Measurements from ENCODE around the gene ITGA6.

Gene ITGA6

DNA sequence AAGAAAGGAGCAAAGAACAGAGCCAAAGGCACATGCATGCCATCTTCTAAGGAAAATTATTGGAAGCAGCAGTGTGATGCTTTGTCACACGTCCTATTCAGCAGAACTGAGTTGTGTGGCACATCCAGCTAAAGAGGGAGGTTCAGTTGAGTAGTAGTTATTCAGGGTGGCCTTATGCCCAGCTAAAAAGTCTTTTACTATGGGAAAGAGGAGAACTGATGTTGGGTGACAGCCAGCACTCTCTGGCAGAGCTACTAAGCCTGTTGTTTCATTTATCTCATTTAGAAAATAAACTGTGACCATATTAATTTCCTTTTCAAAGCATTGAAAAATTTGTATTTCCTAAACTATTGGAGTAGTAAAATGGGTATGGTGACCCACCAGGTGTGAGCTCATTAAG lies 18.5 kb downstream of the ITGA6 start:
- DNase-seq, result no peak

GRCh38 chr2:172446474-172447063 lies 19.2 kb downstream of the ITGA6 start:
- no peak for DNase-seq

DNA sequence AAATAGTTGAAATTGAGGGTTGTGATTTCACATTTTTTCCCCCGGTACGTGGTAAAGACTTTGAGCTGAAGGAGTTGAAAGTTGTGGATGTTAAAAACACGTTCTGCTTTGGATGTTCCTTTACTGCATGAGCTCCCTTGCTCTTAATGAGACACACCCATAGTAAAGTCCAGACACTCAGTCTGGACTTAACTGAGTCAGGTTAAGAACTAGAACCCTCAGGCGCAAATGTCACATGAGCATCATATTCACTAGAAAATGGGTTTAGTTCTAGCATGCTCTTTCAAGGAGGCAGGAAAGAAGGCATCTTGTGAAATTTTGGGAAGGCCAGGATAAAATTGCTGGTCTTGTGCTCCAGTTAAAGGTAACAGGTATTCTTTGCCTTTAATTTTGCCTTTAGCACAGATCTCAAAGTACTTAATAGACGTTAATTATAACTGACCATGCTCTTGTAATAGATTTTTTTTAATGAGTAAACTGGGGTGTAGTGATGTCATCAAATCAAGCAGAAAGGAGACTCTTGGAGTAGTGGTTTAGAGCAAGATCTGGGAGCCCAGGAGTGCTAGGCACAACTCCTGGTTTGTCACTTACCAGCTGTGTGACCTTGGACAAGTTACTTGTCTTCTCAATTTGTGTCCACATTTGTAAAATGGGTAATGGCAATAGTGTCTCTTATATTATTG lies 20.6 kb downstream of the ITGA6 start:
- no peak for DNase-seq

GRCh38 chr2:172448544-172449267 lies 21.3 kb downstream of the ITGA6 start:
- DNase-seq, result no peak

- no peak for DNase-seq
These were observed 22.6 kb downstream of the ITGA6 start for GRCh38 chr2:172449911-172450550.

DNA sequence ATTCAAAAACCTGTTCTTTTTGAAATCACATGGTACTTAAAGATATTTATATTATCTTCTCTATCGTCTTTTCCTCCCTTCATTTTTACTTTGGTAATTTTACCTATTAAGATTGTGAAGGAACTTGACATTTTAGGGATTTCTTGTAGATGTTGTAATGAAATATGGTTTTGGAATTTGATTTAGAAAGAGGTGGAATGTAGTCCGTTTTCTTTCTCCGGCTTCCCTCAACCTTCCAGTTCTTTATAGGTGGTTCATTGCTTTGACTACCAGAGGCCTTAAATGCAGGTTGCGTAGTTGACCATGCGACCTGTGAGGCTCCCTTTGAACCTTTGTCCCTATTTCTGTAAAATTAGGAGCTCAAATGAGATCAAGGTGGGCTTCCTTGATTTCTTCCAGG lies 24.5 kb downstream of the ITGA6 start:
- DNase-seq, result no peak

DNA sequence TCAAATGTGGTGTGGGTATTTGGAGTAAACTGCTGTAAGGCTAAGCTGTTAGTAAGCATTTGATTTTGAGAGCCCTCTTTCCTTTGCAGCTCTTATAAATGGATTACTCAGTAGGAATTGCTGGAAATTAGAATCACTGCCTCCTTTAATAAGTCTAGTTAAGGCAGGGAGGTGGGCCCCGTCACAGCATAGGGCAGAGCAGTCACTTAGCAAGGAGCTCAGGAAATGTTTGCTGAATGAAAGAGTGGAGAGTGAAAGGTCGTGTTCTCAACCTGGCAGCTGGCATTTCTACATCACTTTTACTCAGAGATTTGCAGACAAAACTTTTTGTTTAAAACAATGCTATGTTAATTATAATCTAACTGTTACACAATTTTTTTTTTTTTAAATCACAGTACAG lies 25.5 kb downstream of the ITGA6 start:
- no peak for DNase-seq

GRCh38 chr2:172454404-172455120 lies 27.2 kb downstream of the ITGA6 start:
- no peak for DNase-seq

DNA sequence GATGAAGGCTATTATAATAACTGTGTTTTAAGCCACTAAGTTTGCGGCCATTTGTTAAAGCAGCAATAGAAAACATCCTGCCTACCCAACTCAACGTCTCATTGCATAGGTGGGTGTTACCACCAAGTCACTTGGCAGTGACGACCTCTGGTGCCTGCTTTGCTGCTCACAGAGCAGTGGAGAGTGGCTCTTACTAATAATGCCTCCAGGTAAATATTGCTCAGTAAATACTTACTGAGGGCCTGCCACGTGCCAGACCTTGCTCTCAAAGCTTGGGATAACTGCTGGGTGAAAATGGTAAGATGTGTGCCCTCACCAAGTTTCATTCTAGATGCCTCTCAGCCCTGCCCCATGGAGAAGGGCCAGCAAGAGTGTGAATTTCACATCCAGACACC lies 27.7 kb downstream of the ITGA6 start:
- DNase-seq, result no peak

DNA sequence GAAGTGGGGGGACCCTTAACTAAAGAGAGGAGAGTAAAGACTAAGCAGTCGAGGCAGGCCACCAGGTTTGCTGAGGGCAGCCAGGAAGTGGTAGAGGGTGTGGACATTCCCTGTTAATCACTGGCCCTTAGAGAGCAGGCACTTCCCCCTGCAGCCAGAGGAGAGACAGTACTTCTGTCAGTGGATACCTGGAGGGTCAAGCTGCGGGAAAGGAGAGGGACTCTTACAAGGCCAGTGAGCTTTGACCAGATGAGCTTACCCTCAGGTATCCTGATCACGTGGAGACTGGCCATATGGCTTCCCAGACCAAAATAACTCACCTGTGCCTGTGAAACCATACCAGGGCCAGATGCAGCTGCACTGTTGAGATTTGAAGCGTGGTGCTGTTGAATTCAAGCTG lies 28.6 kb downstream of the ITGA6 start:
- DNase-seq, result no peak

DNA sequence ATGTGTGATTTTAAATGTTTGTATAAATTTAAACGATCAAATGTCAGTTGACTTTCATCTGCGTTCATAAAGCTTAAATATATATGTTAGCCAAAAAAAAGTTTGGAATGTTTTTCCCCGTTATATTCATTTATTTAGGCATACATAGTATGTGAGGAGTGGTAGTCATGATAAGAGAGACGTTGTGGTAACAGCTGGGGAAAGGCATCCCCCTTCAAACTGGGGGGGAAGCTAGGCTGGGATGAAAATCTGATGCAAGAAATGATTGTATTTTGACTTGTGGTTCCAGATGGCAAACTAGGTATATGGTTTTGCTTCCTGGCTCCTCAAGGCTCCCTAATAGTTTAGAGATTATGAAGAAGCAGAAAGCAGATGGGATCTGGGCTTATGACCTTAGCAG lies 30.1 kb downstream of the ITGA6 start:
- DNase-seq, result no peak

GRCh38 chr2:172458561-172459124 lies 31.3 kb downstream of the ITGA6 start:
- DNase-seq, result no peak

DNA sequence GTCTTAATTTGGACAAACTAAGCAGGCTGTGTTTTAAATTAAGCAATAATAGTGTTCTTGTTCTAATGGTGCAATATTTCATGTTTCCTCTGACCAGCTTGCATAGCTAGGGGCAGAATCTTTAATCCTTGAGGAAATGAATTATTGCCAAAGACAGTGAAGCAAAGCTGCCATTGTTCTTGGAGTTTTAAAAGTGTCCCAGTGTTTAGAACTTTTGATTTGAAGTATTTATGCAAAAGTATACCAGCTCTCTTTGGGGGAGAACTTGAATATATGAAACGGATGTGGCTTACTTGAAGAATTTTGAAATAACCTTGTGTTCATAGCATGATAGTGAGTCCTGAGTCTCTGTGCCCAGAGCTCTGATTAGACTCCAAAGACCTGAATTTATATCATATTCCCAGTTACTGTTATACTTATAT lies 33.4 kb downstream of the ITGA6 start:
- DNase-seq, result no peak

GRCh38 chr2:172461591-172462372 lies 34.4 kb downstream of the ITGA6 start:
- DNase-seq, result peak; percentile 57

- DNase-seq, result no peak
These were observed 35.0 kb downstream of the ITGA6 start for GRCh38 chr2:172462373-172462848.

DNA sequence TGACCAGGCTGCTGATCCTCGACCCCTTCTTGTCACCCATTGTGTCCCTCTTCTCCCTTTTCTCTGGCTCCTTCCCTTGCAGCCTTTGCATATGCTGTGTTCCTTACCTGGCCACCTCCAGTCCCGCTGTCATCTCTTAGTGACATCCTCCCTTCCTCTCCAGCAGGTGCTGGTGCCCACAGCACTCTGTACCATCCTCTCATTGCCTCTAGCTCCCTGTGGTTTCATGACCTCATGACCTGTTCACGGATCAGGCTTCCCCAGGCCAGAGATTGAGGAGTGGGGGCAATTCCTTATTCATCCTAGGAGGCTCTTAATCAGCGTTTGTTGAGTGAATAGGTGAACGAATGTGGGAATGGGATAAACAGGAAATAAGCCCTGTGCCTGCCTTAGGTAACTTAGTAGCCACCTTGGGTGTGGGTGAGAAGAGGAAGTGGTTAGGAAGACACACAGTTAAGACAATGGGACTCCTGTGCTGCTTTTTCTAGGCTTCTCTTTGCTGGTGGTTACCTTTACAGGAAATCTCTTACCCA lies 35.5 kb downstream of the ITGA6 start:
- peak; percentile 57 for DNase-seq

DNA sequence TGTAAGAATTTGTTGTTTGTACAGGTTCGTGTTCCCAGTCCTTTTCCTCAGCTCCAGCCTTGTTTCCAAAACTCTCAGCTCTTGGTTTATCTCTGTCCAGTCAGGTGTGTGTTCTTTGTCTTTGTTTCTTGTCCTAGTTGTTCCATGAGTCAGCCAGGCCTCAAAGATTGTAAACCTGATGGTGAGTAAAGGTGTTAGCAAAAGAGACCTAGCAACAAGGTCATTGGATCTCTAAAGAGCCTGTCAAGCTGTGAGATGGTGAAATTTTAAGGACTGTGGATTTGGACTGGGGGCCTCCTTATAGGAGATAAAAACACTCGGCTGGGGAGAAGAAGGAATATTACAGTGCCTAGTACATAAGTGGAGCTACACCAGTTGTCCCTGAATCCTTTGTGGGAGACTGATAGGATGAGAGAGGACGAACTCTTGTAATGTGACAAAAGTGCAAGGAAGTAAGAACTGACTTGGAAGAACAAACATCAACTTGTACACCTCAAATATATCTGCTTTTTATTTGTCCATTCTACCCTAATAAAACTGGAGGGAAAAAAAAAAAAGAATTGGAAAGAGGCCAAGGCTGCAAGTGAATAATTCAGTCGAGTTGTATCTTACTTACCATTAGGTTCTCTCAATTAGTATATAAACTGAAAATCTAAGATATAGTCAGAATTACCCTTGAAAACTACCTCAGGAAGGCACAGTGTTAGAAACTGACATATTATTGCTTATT lies 37.2 kb downstream of the ITGA6 start:
- DNase-seq, result no peak

DNA sequence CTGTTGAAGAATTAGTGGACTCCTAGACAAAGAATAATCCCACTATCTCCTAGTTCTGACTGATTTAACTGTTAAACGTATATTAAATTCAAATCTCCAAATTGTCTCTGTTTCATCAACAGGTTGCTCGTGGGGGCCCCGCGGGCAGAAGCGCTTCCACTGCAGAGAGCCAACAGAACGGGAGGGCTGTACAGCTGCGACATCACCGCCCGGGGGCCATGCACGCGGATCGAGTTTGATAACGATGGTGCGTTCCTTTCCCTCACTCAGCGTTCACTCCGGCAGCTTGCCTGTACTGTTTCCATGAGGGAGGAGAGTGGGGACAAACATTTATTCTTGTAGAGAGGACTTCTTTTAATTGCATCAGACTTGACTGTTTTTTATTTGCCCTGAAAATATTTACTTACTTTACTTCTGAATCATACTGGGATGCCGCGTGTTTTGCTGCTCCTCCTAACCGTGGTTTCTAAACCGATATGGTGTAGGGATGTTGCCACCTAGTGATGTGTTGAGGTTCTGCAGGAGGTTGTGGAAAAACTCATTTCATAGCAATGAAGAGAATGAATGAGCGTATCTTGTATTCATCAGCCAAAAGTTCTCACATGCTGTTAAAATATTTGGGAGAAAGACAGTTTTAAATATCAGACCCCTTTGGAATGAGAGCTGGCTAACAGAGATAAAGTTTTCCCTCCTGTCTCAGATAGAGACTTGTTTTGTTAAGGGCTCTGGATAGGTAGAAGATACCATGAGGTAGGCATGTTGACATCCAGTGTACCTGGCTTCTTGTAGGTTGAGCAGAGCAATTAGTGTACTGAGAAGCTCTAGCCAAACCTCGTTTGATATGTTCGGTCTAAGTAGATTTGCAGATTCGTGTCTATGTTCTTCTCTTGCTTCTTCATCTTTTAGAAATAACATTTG lies 38.3 kb downstream of the ITGA6 start:
- peak; percentile 68 for DNase-seq

DNA sequence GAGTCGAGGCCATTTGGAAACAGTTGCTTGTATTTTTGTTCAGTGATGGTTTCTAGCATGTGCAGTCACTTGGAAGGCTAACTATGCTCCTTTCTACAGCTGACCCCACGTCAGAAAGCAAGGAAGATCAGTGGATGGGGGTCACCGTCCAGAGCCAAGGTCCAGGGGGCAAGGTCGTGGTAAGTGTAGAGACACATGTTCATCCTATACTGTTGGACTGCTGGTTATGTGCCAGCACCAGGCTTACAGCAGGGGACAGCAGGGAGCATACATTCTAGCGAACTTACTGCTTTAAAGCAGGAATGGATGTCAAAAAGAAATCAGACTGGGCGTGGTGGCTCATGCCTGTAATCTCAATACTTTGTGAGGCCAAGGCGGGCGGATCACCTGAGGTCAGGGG lies 40.0 kb downstream of the ITGA6 start:
- DNase-seq, result peak; percentile 25

All from GDM1 (cell line).